Panc1 (cell line): ENCODE measurements around the gene FTO. TPM values are rescaled to one million over a fixed set of nuclear protein-coding genes. Genes with fewer than 3 reads are reported as not detected.

Experiments
- ATAC-seq: fragments of 200-7000 bp; cut with Tn5 transposase; 2 replicates; pipeline ENCODE4 v1.9.1; 2020; ENCODE audit warnings: mild to moderate bottlenecking, moderate library complexity
- BruUV-seq: library from RNA; stranded (reverse); fragments of 400-500 nt; replicated peaks from 2 replicates; lab custom pipeline; 2021; lab: Mats Ljungman, UMichigan
- CTCF ChIA-PET: fragments of 300-600 bp; sonication (Branson Sonifier 250); formaldehyde crosslinking; loops from one replicate; lab custom pipeline; 2022; ENCODE audit warnings: antibody characterized with exemption; lab: Charles Lee
- POLR2A ChIA-PET: fragments of 300-600 bp; sonication (Branson Sonifier 250); formaldehyde crosslinking; loops from one replicate; lab custom pipeline; 2022; ENCODE audit warnings: antibody characterized with exemption; lab: Charles Lee
- DNase-seq: peaks from one replicate; pipeline ENCODE4 v3.0.0-alpha.2; 2010; ENCODE audit warnings: low read depth, low spot score
- H3K27ac ChIP-seq: 2 replicates; pipeline ENCODE4 v1.5.1; 2011; ENCODE audit warnings: mild to moderate bottlenecking, low read length, inconsistent platforms
- H3K27me3 ChIP-seq: fragments of 200-500 bp; sonication (Bioruptor generic); 2 replicates; pipeline ENCODE4 v1.6.0; 2014; ENCODE audit warnings: low read length, inconsistent platforms; ENCODE audit not compliant: control insufficient read depth, insufficient read depth
- H3K36me3 ChIP-seq: fragments of 200-500 bp; sonication (Bioruptor generic); 2 replicates; pipeline ENCODE4 v1.5.1; 2014; ENCODE audit warnings: inconsistent platforms, mild to moderate bottlenecking, low read length, moderate library complexity; ENCODE audit not compliant: control insufficient read depth, insufficient read depth
- H3K4me1 ChIP-seq: 2 replicates; pipeline ENCODE4 v1.5.1; 2011; ENCODE audit warnings: inconsistent platforms, mild to moderate bottlenecking, low read length, moderate library complexity; ENCODE audit not compliant: control insufficient read depth, insufficient read depth
- H3K4me3 ChIP-seq, 2 experiments: 2 replicates each; pipeline ENCODE4 v1.5.1; 2011 to 2012; ENCODE audit warnings: low read depth in 2 of 2, low read length in 2 of 2, mild to moderate bottlenecking in 2 of 2, inconsistent platforms in 1 of 2, moderate library complexity in 1 of 2
- H3K9me3 ChIP-seq: fragments of 200-500 bp; sonication (Bioruptor generic); 2 replicates; pipeline ENCODE4 v1.5.1; 2014; ENCODE audit warnings: low read depth, mild to moderate bottlenecking, inconsistent platforms, low read length, moderate library complexity; ENCODE audit not compliant: control insufficient read depth, insufficient read depth
- CTCF ChIP-seq: fragments of 450-650 bp; IDR thresholded peaks from 2 replicates; pipeline ENCODE4 v1.5.1; 2017; ENCODE audit warnings: mild to moderate bottlenecking
- POLR2AphosphoS5 ChIP-seq: IDR thresholded peaks from 2 replicates; pipeline ENCODE4 v1.6.1; 2012; ENCODE audit warnings: mild to moderate bottlenecking, low read depth, low read length, moderate library complexity
- REST ChIP-seq, 2 experiments: IDR thresholded peaks; 2 replicates each; pipeline ENCODE4 v1.6.1; 2011 to 2012; ENCODE audit warnings: low read depth in 2 of 2, control low read depth in 1 of 2, low read length in 1 of 2, mild to moderate bottlenecking in 1 of 2, moderate library complexity in 1 of 2; ENCODE audit not compliant: insufficient read depth in 1 of 2
- SIN3A ChIP-seq: IDR thresholded peaks from 2 replicates; pipeline ENCODE4 v1.6.1; 2012; ENCODE audit warnings: low read depth, mild to moderate bottlenecking, low read length, moderate library complexity, borderline replicate concordance; ENCODE audit not compliant: insufficient read depth
- TCF7L2 ChIP-seq: IDR thresholded peaks from 2 replicates; pipeline ENCODE4 v1.6.1; 2011; ENCODE audit warnings: mild to moderate bottlenecking, low read depth, low read length, inconsistent platforms
- in situ Hi-C: cut with HindIII; loops from 2 replicates; pipeline ENCODE4 v1.10.0; 2016; ENCODE audit warnings: low sequenced_read_pairs, low pct_unique_long_range_greater_than_20kb
- intact Hi-C: fragments of 100-400 bp; cut with micrococcal nuclease; formaldehyde crosslinking; loops from one replicate; pipeline ENCODE4 v1.10.0; 2022; ENCODE audit not compliant: unreplicated experiment
- total RNA-seq: library from RNA; stranded (reverse); gene quantifications from one replicate; pipeline ENCODE4 v1.2.1, GENCODE V29; 2021; ENCODE audit not compliant: unreplicated experiment

Gene FTO
- total RNA-seq, 1 experiment from 2014 or later, result 38.2 TPM

GRCh38 chr16:54200720-54201119, 496.8 kb downstream of the FTO start:
- no peak for ATAC-seq
- Histone ChIP-seq H3K4me3 (no peak overlapping the region), H3K4me1 (no peaks in the 10 kb centered on the region), H3K9me3 (no peaks in the 10 kb centered on the region), H3K27ac (no peak overlapping the region), H3K27me3 (no peaks in the 10 kb centered on the region), H3K36me3 (no peaks in the 10 kb centered on the region)
- TF ChIP-seq REST (IDR thresholded peaks at IDR 0.05; ENCODE audit: insufficient read depth in 1 of 2, low read depth in 2 of 2, low read length in 1 of 2) (no peak), TCF7L2 (no peak), SIN3A (no peak), POLR2AphosphoS5 (no peak), CTCF (no peak)
- no peak for DNase-seq
- intact Hi-C loops, result no loop called here
- ChIA-PET CTCF (no interaction called here), POLR2A (no interaction called here)
- in situ Hi-C loops, result no loop called here
- no TSS peak for BruUV-seq

GRCh38 chr16:54201200-54201599, 497.2 kb downstream of the FTO start:
- TF ChIP-seq POLR2AphosphoS5, result no peak
- TF ChIP-seq REST (IDR thresholded peaks at IDR 0.05; ENCODE audit: insufficient read depth in 1 of 2, low read depth in 2 of 2, low read length in 1 of 2), result no peak
- no peak for TF ChIP-seq SIN3A
- no peak for TF ChIP-seq TCF7L2
- TF ChIP-seq CTCF, result no peak
- no peak for DNase-seq
- CTCF ChIA-PET, result no interaction called here
- BruUV-seq, result no TSS peak
- H3K36me3 ChIP-seq, result no peaks in the 10 kb centered on the region
- no peak for ATAC-seq
- intact Hi-C loops, result no loop called here
- no peak overlapping the region for H3K27ac ChIP-seq
- no peak overlapping the region for H3K4me3 ChIP-seq
- POLR2A ChIA-PET, result no interaction called here
- no peaks in the 10 kb centered on the region for H3K4me1 ChIP-seq
- H3K27me3 ChIP-seq, result no peaks in the 10 kb centered on the region
- in situ Hi-C loops, result no loop called here
- H3K9me3 ChIP-seq, result no peaks in the 10 kb centered on the region

Other genes starting within 250 kb of the FTO start
- 26.1 TPM for gene AKTIP, start 200.9 kb upstream of the FTO start, total RNA-seq
- 12.7 TPM for gene RPGRIP1L, start 297 bp upstream of the FTO start, total RNA-seq